ENCODE results near the gene BTBD6. TPM values are rescaled to one million over a fixed set of nuclear protein-coding genes. Genes with fewer than 3 reads are reported as not detected.

The BTBD6 gene
- total and polyA plus RNA-seq, 9 of the 15 experiments (the other 6 are each of a cell fraction or from before 2014, with no cell fraction given): not detected

DNA sequence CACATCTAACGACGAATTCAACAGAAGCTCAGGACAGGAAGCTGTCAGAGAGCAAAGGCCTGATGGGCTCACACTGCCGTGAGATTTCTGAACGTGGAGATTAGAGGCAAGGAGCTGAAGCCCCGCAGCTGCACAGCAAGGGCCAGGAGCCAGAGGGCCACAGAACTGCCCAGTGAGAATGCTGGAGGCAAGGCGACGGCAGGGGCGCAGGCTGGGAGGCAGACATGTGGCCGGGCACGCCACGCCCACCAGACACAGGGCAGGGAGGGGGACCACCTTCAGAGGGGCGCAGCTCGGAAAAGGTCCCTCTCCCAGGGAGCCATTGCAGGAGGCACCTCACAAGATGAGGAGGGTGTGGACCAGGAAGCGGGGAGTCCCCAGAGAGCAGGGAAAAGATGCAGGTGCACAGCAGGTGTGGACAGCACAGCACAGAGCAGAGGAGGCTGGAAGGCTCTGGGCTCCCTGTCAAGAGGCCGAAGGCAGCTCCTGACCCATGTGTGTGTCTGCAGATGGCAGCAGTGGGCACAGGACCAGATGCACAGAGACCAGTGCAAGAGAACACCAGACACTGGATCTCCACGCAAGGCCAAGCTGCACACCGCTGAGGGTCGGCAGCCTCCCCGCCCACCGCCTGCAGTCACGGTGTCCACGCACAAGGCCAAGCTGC lies 23.0 kb downstream of the BTBD6 start:
- DNase-seq (ENCODE audit: extremely low read depth in 1 of 4, low spot score in 3 of 4) (no peak), ATAC-seq (no peak), FAIRE-seq (no peak)
- no peaks in the 10 kb centered on the region for H3K36me3 ChIP-seq (ENCODE audit: control insufficient read depth, insufficient read depth, low read length)
- TF ChIP-seq, protein P1, sequence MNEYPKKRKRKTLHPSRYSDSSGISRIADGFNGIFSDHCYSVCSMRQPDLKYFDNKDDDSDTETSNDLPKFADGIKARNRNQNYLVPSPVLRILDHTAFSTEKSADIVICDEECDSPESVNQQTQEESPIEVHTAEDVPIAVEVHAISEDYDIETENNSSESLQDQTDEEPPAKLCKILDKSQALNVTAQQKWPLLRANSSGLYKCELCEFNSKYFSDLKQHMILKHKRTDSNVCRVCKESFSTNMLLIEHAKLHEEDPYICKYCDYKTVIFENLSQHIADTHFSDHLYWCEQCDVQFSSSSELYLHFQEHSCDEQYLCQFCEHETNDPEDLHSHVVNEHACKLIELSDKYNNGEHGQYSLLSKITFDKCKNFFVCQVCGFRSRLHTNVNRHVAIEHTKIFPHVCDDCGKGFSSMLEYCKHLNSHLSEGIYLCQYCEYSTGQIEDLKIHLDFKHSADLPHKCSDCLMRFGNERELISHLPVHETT (CRISPR knock-in tag; conservative IDR thresholded peaks at IDR 0.05 in 1 of 2, IDR thresholded peaks at IDR 0.05 in 1 of 2): no peak
- TF ChIP-seq KDM2B (CRISPR knock-in tag; IDR thresholded peaks at IDR 0.05) (no peak), ZNF586 (CRISPR knock-in tag; conservative IDR thresholded peaks at IDR 0.05) (no peak), RBM15 (IDR thresholded peaks at IDR 0.05; ENCODE audit: insufficient read depth, low read length) (no peak), TFAM (CRISPR knock-in tag; conservative IDR thresholded peaks at IDR 0.05) (no peak), FOXK2 (conservative IDR thresholded peaks at IDR 0.05 in 1 of 2, IDR thresholded peaks at IDR 0.05 in 1 of 2; ENCODE audit: low read depth in 2 of 2) (no peak), ERF (CRISPR knock-in tag; IDR thresholded peaks at IDR 0.05) (no peak), NONO (IDR thresholded peaks at IDR 0.05; ENCODE audit: low read depth in 2 of 2, low read length in 1 of 2) (no peak), FIP1L1 (IDR thresholded peaks at IDR 0.05; ENCODE audit: low read depth, low read length, poor library complexity, severe bottlenecking) (no peak), CREB3L1 (IDR thresholded peaks at IDR 0.05; ENCODE audit: borderline replicate concordance, low read depth) (no peak), RBM22 (IDR thresholded peaks at IDR 0.05; ENCODE audit: low read depth, low read length, poor library complexity, severe bottlenecking) (no peak), ZNF232 (CRISPR knock-in tag; IDR thresholded peaks at IDR 0.05) (no peak), KAT7 (CRISPR knock-in tag; IDR thresholded peaks at IDR 0.05; ENCODE audit: borderline replicate concordance) (no peak), PHF20 (IDR thresholded peaks at IDR 0.05; ENCODE audit: partially characterized antibody) (no peak), BMI1 (IDR thresholded peaks at IDR 0.05; ENCODE audit: low read length) (no peak), ZBTB8A (IDR thresholded peaks at IDR 0.05; ENCODE audit: partially characterized antibody) (no peak)
- WGBS (ENCODE audit: insufficient coverage, low coverage, missing lambda C conversion rate): 81% methylated on average over 15 of the region's 22 CpGs
- no peak overlapping the region for H2AFZ ChIP-seq (ENCODE audit: low read depth, low read length)
- POLR2A ChIA-PET: interaction anchor here (1.0 kb wide), 1 partner anchor 12 kb away, joined by 3 read pairs; no protein-coding TSS in a partner anchor
- H3K4me3 ChIP-seq: no peak overlapping the region
- no peak overlapping the region for H3K4me2 ChIP-seq (ENCODE audit: insufficient read depth, low read length)
- peaks cover 0 to 12% of the 10 kb centered on the region in 2 experiments; a peak in 2 of 5 replicates for H3K4me1 ChIP-seq (replicated peaks in 1 of 2; ENCODE audit: control insufficient read depth in 2 of 2, insufficient read depth in 2 of 2, low read length in 2 of 2)
- no TSS peak for BruUV-seq (replicated peaks)
- H4K20me1 ChIP-seq (replicated peaks; ENCODE audit: control insufficient read depth, insufficient read depth, low read length): no peaks in the 10 kb centered on the region
- no peak overlapping the region for H3K27ac ChIP-seq (ENCODE audit: extremely low read depth, low read depth, low read length)
- CTCF ChIA-PET (ENCODE audit: low intra/inter-chr PET ratio): no interaction called here
- H3K9me3 ChIP-seq (replicated peaks; ENCODE audit: control insufficient read depth, insufficient read depth, low read depth, low read length): no peaks in the 10 kb centered on the region
- in situ Hi-C loops (cut with MboI): no loop called here
- no peaks in the 10 kb centered on the region; the same call in 2 of the 3 replicates for H3K79me2 ChIP-seq (ENCODE audit: control insufficient read depth, insufficient read depth, low read length)
- intact Hi-C loops (cut with micrococcal nuclease): no loop called here
- no peaks in the 10 kb centered on the region for H3K9me1 ChIP-seq (ENCODE audit: control insufficient read depth, insufficient read depth, low read length)
- no peak overlapping the region for H3K9ac ChIP-seq (ENCODE audit: insufficient read depth in 1 of 2, low read depth in 2 of 2, low read length in 2 of 2)
- no peaks in the 10 kb centered on the region for H3K27me3 ChIP-seq (ENCODE audit: control insufficient read depth in 2 of 2, insufficient read depth in 2 of 2, low read length in 2 of 2)
